ENCODE measurements around the gene ZFR.
"Not testable (repeated sequence)": the region's sequence is repeated elsewhere in the genome, so short reads cannot be mapped to it uniquely, and the experiment has no call there.

DNA sequence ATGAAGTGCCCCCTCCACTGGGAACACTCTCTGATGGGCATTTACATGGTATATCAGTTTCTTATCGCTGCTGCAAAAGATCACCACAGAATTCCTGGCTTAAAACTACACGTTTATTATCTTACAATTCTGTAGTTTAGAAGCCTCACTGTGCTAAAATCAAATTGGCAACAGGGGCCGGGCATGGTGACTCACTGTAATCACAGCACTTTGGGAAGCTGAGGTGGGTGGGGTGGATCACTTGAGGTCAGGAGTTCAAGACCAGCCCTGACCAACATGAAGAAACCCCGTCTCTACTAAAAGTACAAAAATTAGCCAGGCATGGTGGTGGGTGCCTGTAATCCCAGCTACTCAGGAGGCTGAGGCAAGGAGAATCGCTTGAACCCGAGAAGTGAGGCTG is 7.8 kb upstream of the ZFR start:
- TF ChIP-seq, protein P1, sequence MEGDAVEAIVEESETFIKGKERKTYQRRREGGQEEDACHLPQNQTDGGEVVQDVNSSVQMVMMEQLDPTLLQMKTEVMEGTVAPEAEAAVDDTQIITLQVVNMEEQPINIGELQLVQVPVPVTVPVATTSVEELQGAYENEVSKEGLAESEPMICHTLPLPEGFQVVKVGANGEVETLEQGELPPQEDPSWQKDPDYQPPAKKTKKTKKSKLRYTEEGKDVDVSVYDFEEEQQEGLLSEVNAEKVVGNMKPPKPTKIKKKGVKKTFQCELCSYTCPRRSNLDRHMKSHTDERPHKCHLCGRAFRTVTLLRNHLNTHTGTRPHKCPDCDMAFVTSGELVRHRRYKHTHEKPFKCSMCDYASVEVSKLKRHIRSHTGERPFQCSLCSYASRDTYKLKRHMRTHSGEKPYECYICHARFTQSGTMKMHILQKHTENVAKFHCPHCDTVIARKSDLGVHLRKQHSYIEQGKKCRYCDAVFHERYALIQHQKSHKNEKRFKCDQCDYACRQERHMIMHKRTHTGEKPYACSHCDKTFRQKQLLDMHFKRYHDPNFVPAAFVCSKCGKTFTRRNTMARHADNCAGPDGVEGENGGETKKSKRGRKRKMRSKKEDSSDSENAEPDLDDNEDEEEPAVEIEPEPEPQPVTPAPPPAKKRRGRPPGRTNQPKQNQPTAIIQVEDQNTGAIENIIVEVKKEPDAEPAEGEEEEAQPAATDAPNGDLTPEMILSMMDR (IDR thresholded peaks at IDR 0.05) = not testable (repeated sequence)
- TF ChIP-seq EP300, POLR2A (IDR thresholded peaks at IDR 0.05): not testable (repeated sequence)

Measured in ovary (tissue), 3 donors.